ENCODE results near the gene TNNT1. TPM values are rescaled to one million over a fixed set of nuclear protein-coding genes. Genes with fewer than 3 reads are reported as not detected.

TNNT1 gene
- 115 to 148 TPM (median 130 TPM) in 5 replicates for total RNA-seq (2022; extraction: Qiagen RNA extraction; ENCODE audit: low read depth)

GRCh38 chr19:55149078-55150003 is at the start of gene TNNT1:
Gene TNNT1, minus strand, starts transcription at chr19:55149206. Its CDS starts 2,049 bp downstream, at chr19:55147157.

GRCh38 chr19:55179606-55180484 is 30.8 kb upstream of the TNNT1 start, which contains the start of gene SYT5:
Gene SYT5, minus strand, starts transcription at chr19:55180289. Its CDS starts 1,248 bp downstream, at chr19:55179041.

GRCh38 chr19:55166530-55167268 is 17.7 kb upstream of the TNNT1 start, which contains the start of gene DNAAF3:
Gene DNAAF3, minus strand, starts transcription at chr19:55166613. Its CDS starts 200 bp downstream, at chr19:55166413.

GRCh38 chr19:55157064-55157908 is 8.3 kb upstream of the TNNT1 start, which contains the start of gene TNNI3:
Gene TNNI3, minus strand, starts transcription at chr19:55157732. Its CDS starts 143 bp downstream, at chr19:55157589.

GRCh38 chr19:55116859-55117662 is 31.9 kb downstream of the TNNT1 start, which contains the start of gene PPP1R12C:
Gene PPP1R12C, minus strand, starts transcription at chr19:55117637. Its CDS starts 94 bp downstream, at chr19:55117543.

Other genes starting within 250 kb of the TNNT1 start
- gene NCR1, start 243.1 kb downstream of the TNNT1 start, total RNA-seq (2022; extraction: Qiagen RNA extraction; ENCODE audit: low read depth), result not detected in 5 replicates
- gene NLRP7, start 201.7 kb downstream of the TNNT1 start, total RNA-seq (2022; extraction: Qiagen RNA extraction; ENCODE audit: low read depth), result 0.07 TPM in 1 of 5 replicates, not detected in the others
- 24.3 to 27.0 TPM (median 26.5 TPM) in 5 replicates for gene NLRP2, start 182.8 kb downstream of the TNNT1 start, total RNA-seq (2022; extraction: Qiagen RNA extraction; ENCODE audit: low read depth)
- gene GP6, start 110.9 kb downstream of the TNNT1 start, total RNA-seq (2022; extraction: Qiagen RNA extraction; ENCODE audit: low read depth), result 0.08 to 0.22 TPM (median 0.17 TPM) in 4 of 5 replicates, not detected in the other
- gene RDH13, start 86.1 kb downstream of the TNNT1 start, total RNA-seq (2022; extraction: Qiagen RNA extraction; ENCODE audit: low read depth), result 15.2 to 22.6 TPM (median 20.6 TPM) in 5 replicates
- 5.0 to 6.5 TPM (median 5.9 TPM) in 5 replicates for gene EPS8L1, start 73.3 kb downstream of the TNNT1 start, total RNA-seq (2022; extraction: Qiagen RNA extraction; ENCODE audit: low read depth)
- 55.9 to 88.0 TPM (median 82.4 TPM) in 5 replicates for gene PPP1R12C, start 31.6 kb downstream of the TNNT1 start, total RNA-seq (2022; extraction: Qiagen RNA extraction; ENCODE audit: low read depth)
- gene TNNI3, start 8.5 kb upstream of the TNNT1 start, total RNA-seq (2022; extraction: Qiagen RNA extraction; ENCODE audit: low read depth), result 5.9 to 9.6 TPM (median 8.0 TPM) in 5 replicates
- gene DNAAF3, start 17.4 kb upstream of the TNNT1 start, total RNA-seq (2022; extraction: Qiagen RNA extraction; ENCODE audit: low read depth), result 3.7 to 7.7 TPM (median 5.7 TPM) in 5 replicates
- 1.9 to 4.8 TPM (median 4.0 TPM) in 5 replicates for gene SYT5, start 31.1 kb upstream of the TNNT1 start, total RNA-seq (2022; extraction: Qiagen RNA extraction; ENCODE audit: low read depth)
- 2.7 to 5.3 TPM (median 5.1 TPM) in 5 replicates for gene PTPRH, start 60.3 kb upstream of the TNNT1 start, total RNA-seq (2022; extraction: Qiagen RNA extraction; ENCODE audit: low read depth)
- gene TMEM86B, start 79.6 kb upstream of the TNNT1 start, total RNA-seq (2022; extraction: Qiagen RNA extraction; ENCODE audit: low read depth), result 3.1 to 5.3 TPM (median 4.1 TPM) in 5 replicates
- gene PPP6R1, start 109.8 kb upstream of the TNNT1 start, total RNA-seq (2022; extraction: Qiagen RNA extraction; ENCODE audit: low read depth), result 84.5 to 118 TPM (median 109 TPM) in 5 replicates
- 120 to 145 TPM (median 138 TPM) in 5 replicates for gene HSPBP1, start 130.9 kb upstream of the TNNT1 start, total RNA-seq (2022; extraction: Qiagen RNA extraction; ENCODE audit: low read depth)
- 2.5 to 4.3 TPM (median 4.1 TPM) in 5 replicates for gene BRSK1, start 134.8 kb upstream of the TNNT1 start, total RNA-seq (2022; extraction: Qiagen RNA extraction; ENCODE audit: low read depth)
- not detected in 5 replicates for gene TMEM150B, start 176.1 kb upstream of the TNNT1 start, total RNA-seq (2022; extraction: Qiagen RNA extraction; ENCODE audit: low read depth)
- gene KMT5C, start 190.7 kb upstream of the TNNT1 start, total RNA-seq (2022; extraction: Qiagen RNA extraction; ENCODE audit: low read depth), result 3.7 to 7.5 TPM (median 5.9 TPM) in 5 replicates
- 0.57 to 1.2 TPM (median 0.81 TPM) in 5 replicates for gene COX6B2, start 205.5 kb upstream of the TNNT1 start, total RNA-seq (2022; extraction: Qiagen RNA extraction; ENCODE audit: low read depth)
- gene GARIN5B, start 214.1 kb upstream of the TNNT1 start, total RNA-seq (2022; extraction: Qiagen RNA extraction; ENCODE audit: low read depth), result 0.08 to 0.33 TPM (median 0.13 TPM) in 5 replicates
- 14.5 to 19.3 TPM (median 18.6 TPM) in 5 replicates for gene IL11, start 221.3 kb upstream of the TNNT1 start, total RNA-seq (2022; extraction: Qiagen RNA extraction; ENCODE audit: low read depth)
- 0.94 to 2.2 TPM (median 1.7 TPM) in 5 replicates for gene TMEM190, start 227.6 kb upstream of the TNNT1 start, total RNA-seq (2022; extraction: Qiagen RNA extraction; ENCODE audit: low read depth)
- 2.8 to 9.2 TPM (median 7.0 TPM) in 5 replicates for gene TMEM238, start 235.1 kb upstream of the TNNT1 start, total RNA-seq (2022; extraction: Qiagen RNA extraction; ENCODE audit: low read depth)
- gene RPL28, start 236.7 kb upstream of the TNNT1 start, total RNA-seq (2022; extraction: Qiagen RNA extraction; ENCODE audit: low read depth), result 2,491 to 3,078 TPM (median 2,623 TPM) in 5 replicates

All from A549 treated with GW870086 at 1 μM for 4 hours (cell line).